DND-41 (cell line): ENCODE results near the gene KSR1.
"Not testable (repeated sequence)": the region's sequence is repeated elsewhere in the genome, so short reads cannot be mapped to it uniquely, and the experiment has no call there.

Source experiments
- ATAC-seq: fragments of 200-7000 bp; cut with Tn5 transposase; 3 replicates; pipeline ENCODE4 v1.9.1; 2021; ENCODE audit warnings: low read depth; ENCODE audit not compliant: insufficient read depth
- DNase-seq: peaks from one replicate; pipeline ENCODE4 v3.0.0-alpha.2; 2020
- H2AFZ ChIP-seq: 2 replicates; pipeline ENCODE4 v1.6.0; 2012; ENCODE audit warnings: low read depth, low read length
- H3K27ac ChIP-seq: 2 replicates; pipeline ENCODE4 v1.5.1; 2012; ENCODE audit warnings: low read length, inconsistent platforms
- H3K27me3 ChIP-seq: fragments of 200-600 bp; sonication (generic); 2 replicates; pipeline ENCODE4 v1.6.0; 2012; ENCODE audit warnings: low read length, mild to moderate bottlenecking, inconsistent platforms; ENCODE audit not compliant: insufficient read depth, poor library complexity
- H3K36me3 ChIP-seq: 2 replicates; pipeline ENCODE4 v1.5.1; 2012; ENCODE audit warnings: low read length, inconsistent platforms; ENCODE audit not compliant: insufficient read depth
- H3K4me1 ChIP-seq: 2 replicates; pipeline ENCODE4 v1.5.1; 2012; ENCODE audit warnings: mild to moderate bottlenecking, low read length; ENCODE audit not compliant: insufficient read depth
- H3K4me2 ChIP-seq: 2 replicates; pipeline ENCODE4 v1.6.0; 2012; ENCODE audit warnings: mild to moderate bottlenecking, moderate library complexity, low read length, inconsistent platforms; ENCODE audit not compliant: insufficient read depth
- H3K4me3 ChIP-seq, 2 experiments: fragments of 200-600 bp in 1 of 2; shearing (Covaris generic) in 1 of 2; 2 replicates each; pipeline ENCODE4 v1.5.1; 2012 to 2016; ENCODE audit warnings: inconsistent platforms in 2 of 2, low read length in 2 of 2, mild to moderate bottlenecking in 2 of 2, low read depth in 1 of 2, moderate library complexity in 1 of 2
- H3K79me2 ChIP-seq: 2 replicates; pipeline ENCODE4 v1.6.0; 2012; ENCODE audit warnings: low read length, inconsistent platforms; ENCODE audit not compliant: insufficient read depth
- H3K9ac ChIP-seq: 2 replicates; pipeline ENCODE4 v1.6.0; 2012; ENCODE audit warnings: low read depth, mild to moderate bottlenecking, inconsistent platforms, low read length, moderate library complexity
- H3K9me3 ChIP-seq: 2 replicates; pipeline ENCODE4 v1.5.1; 2012; ENCODE audit warnings: low read length, moderate library complexity, mild to moderate bottlenecking, inconsistent platforms; ENCODE audit not compliant: insufficient read depth, severe bottlenecking
- H4K20me1 ChIP-seq: 2 replicates; pipeline ENCODE4 v1.6.0; 2012; ENCODE audit warnings: low read length; ENCODE audit not compliant: insufficient read depth
- CTCF ChIP-seq: IDR thresholded peaks from 2 replicates; pipeline ENCODE4 v1.5.1; 2012; ENCODE audit warnings: borderline replicate concordance, low read length, moderate library complexity, mild to moderate bottlenecking; ENCODE audit not compliant: poor library complexity, severe bottlenecking; ENCODE audit errors: extremely low read depth
- EZH2 ChIP-seq: IDR thresholded peaks from 3 replicates; pipeline ENCODE4 v1.6.1; 2012; ENCODE audit warnings: borderline replicate concordance, low read depth, mild to moderate bottlenecking, moderate library complexity, low read length, inconsistent platforms; ENCODE audit not compliant: severe bottlenecking

The KSR1 gene

GRCh38 chr17:27446569-27447301 is 9.5 kb upstream of the KSR1 start:
- TF ChIP-seq CTCF, result no peak
- no peak for TF ChIP-seq EZH2
- Histone ChIP-seq H3K27ac (no peak overlapping the region), H3K36me3 (no peaks in the 10 kb centered on the region), H3K27me3 (peaks cover 11% of the 10 kb centered on the region), H3K4me3 (no peak overlapping the region), H3K9me3 (no peaks in the 10 kb centered on the region), H3K4me2 (no peak overlapping the region), H3K4me1 (no peaks in the 10 kb centered on the region), H2AFZ (no peak overlapping the region), H4K20me1 (no peaks in the 10 kb centered on the region), H3K79me2 (no peaks in the 10 kb centered on the region), H3K9ac (no peak overlapping the region)
- ATAC-seq (no peak), DNase-seq (no peak)

GRCh38 chr17:27448534-27448933 is 7.7 kb upstream of the KSR1 start:
- peaks cover 11% of the 10 kb centered on the region for H3K27me3 ChIP-seq
- H3K79me2 ChIP-seq, H3K27ac ChIP-seq, H3K9ac ChIP-seq, ATAC-seq, H3K9me3 ChIP-seq, H3K4me3 ChIP-seq, H3K4me2 ChIP-seq, H2AFZ ChIP-seq, H3K4me1 ChIP-seq, H4K20me1 ChIP-seq, H3K36me3 ChIP-seq, DNase-seq: not testable (repeated sequence)

GRCh38 chr17:27449541-27449940 is 6.7 kb upstream of the KSR1 start:
- DNase-seq (no peak), ATAC-seq (no peak)
- Histone ChIP-seq H3K36me3 (no peaks in the 10 kb centered on the region), H3K27ac (no peak overlapping the region), H3K9ac (no peak overlapping the region), H3K4me2 (no peak overlapping the region), H3K4me1 (no peaks in the 10 kb centered on the region), H3K9me3 (no peaks in the 10 kb centered on the region), H2AFZ (no peak overlapping the region), H3K27me3 (peaks cover 11% of the 10 kb centered on the region), H4K20me1 (no peaks in the 10 kb centered on the region), H3K79me2 (no peaks in the 10 kb centered on the region), H3K4me3 (no peak overlapping the region)
- TF ChIP-seq CTCF (no peak), EZH2 (no peak)

GRCh38 chr17:27449988-27450387 is 6.3 kb upstream of the KSR1 start:
- H3K79me2 ChIP-seq, result no peaks in the 10 kb centered on the region
- H3K4me2 ChIP-seq, result no peak overlapping the region
- H3K27ac ChIP-seq, result no peak overlapping the region
- no peak overlapping the region for H3K9ac ChIP-seq
- H3K36me3 ChIP-seq, result no peaks in the 10 kb centered on the region
- ATAC-seq (no peak), DNase-seq (no peak)
- no peak overlapping the region for H3K4me3 ChIP-seq
- no peaks in the 10 kb centered on the region for H3K9me3 ChIP-seq
- peaks cover 11% of the 10 kb centered on the region for H3K27me3 ChIP-seq
- TF ChIP-seq CTCF (no peak), EZH2 (no peak)
- H4K20me1 ChIP-seq, result no peaks in the 10 kb centered on the region
- H3K4me1 ChIP-seq, result no peaks in the 10 kb centered on the region
- H2AFZ ChIP-seq, result no peak overlapping the region
